Vagina (tissue), 2 donors: ENCODE results near the gene CEACAM1. TPM values are rescaled to one million over a fixed set of nuclear protein-coding genes. Genes with fewer than 3 reads are reported as not detected.
"Not testable (repeated sequence)": the region's sequence is repeated elsewhere in the genome, so short reads cannot be mapped to it uniquely, and the experiment has no call there.

ENCODE experiments used
- DNase-seq, 2 donors: peaks; one replicate each; pipeline ENCODE4 v3.0.0-alpha.2; 2017; ENCODE audit errors: extremely low spot score in 2 of 2
- H3K27ac ChIP-seq: fragments of 200-600 bp; sonication (generic); one replicate; pipeline ENCODE4 v1.5.1; 2019
- H3K27me3 ChIP-seq: fragments of 200-600 bp; sonication (generic); one replicate; pipeline ENCODE4 v1.5.1; 2019
- H3K36me3 ChIP-seq, 2 donors: fragments of 200-600 bp; sonication (generic); one replicate each; pipeline ENCODE4 v1.5.1; 2017 to 2019
- H3K4me1 ChIP-seq: fragments of 200-600 bp; sonication (generic); one replicate; pipeline ENCODE4 v1.5.1; 2019
- H3K4me3 ChIP-seq, 2 donors: fragments of 200-600 bp; sonication (generic); 1 replicate in 1 of 2; 2 replicates in 1 of 2; pipeline ENCODE4 v1.5.1; 2016 to 2019
- H3K9me3 ChIP-seq: fragments of 200-600 bp; sonication (generic); one replicate; pipeline ENCODE4 v1.5.1; 2019
- POLR2A ChIP-seq, 2 donors: fragments of 450-650 bp; IDR thresholded peaks; one replicate each; pipeline ENCODE4 v1.6.1; 2017; ENCODE audit warnings: antibody characterized with exemption in 2 of 2, mild to moderate bottlenecking in 2 of 2, moderate library complexity in 2 of 2
- POLR2AphosphoS5 ChIP-seq, 2 donors: sonication (generic); formaldehyde crosslinking; IDR thresholded peaks; one replicate each; pipeline ENCODE4 v1.9.0; 2017; ENCODE audit warnings: antibody characterized with exemption in 2 of 2, mild to moderate bottlenecking in 2 of 2, low read depth in 1 of 2; ENCODE audit not compliant: insufficient read depth in 1 of 2
- intact Hi-C: fragments of 100-400 bp; cut with DNase I; formaldehyde crosslinking; loops from one replicate; pipeline ENCODE4 v1.15.1; 2023
- total RNA-seq: library from RNA; depleted of rRNA; stranded (reverse); fragments of >200 nt; gene quantifications from one replicate; pipeline ENCODE4 v1.2.3, GENCODE V29; 2016
- TF ChIP-seq, protein P1 (sequence below), 3 experiments: fragments of 450-650 bp in 2 of 3; fragments of 200-600 bp in 1 of 3; sonication (generic) in 1 of 3; IDR thresholded peaks; one replicate each; pipeline ENCODE4 v1.5.1; 2017 to 2019; ENCODE audit warnings: antibody characterized with exemption in 3 of 3, mild to moderate bottlenecking in 2 of 3, moderate library complexity in 2 of 3

Gene CEACAM1
- total RNA-seq, 1 donor from 2014 or later: 24.3 TPM

DNA sequence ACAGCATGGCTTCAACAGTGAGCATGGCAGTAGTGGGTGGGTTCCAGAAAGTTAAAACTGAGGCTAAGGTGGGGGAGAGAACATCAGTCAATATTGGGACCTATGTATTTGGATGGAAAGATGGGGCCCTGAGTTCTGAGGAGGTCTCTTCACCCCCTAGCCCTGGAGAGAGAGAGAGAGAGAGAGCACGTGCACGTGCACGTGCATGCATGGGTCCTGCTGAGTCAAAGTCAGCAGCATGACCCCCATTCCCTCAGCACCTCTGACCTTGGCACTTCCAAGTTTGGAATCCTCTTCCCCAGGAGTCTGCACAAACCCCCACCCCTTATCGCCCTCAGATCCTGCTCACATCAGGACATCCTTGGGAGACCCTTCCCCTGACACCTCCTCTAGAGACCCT lies 32.5 kb upstream of the CEACAM1 start:
- Histone ChIP-seq H3K4me1 (no peaks in the 10 kb centered on the region), H3K27me3 (no peaks in the 10 kb centered on the region), H3K36me3 (no peaks in the 10 kb centered on the region), H3K4me3 (no peak overlapping the region), H3K27ac (no peak overlapping the region), H3K9me3 (no peaks in the 10 kb centered on the region)
- DNase-seq: no peak
- TF ChIP-seq POLR2AphosphoS5 (IDR thresholded peaks at IDR 0.05; ENCODE audit: insufficient read depth in 1 of 2, low read depth in 1 of 2) (no peak), POLR2A (IDR thresholded peaks at IDR 0.05) (no peak)
- TF ChIP-seq, protein P1, sequence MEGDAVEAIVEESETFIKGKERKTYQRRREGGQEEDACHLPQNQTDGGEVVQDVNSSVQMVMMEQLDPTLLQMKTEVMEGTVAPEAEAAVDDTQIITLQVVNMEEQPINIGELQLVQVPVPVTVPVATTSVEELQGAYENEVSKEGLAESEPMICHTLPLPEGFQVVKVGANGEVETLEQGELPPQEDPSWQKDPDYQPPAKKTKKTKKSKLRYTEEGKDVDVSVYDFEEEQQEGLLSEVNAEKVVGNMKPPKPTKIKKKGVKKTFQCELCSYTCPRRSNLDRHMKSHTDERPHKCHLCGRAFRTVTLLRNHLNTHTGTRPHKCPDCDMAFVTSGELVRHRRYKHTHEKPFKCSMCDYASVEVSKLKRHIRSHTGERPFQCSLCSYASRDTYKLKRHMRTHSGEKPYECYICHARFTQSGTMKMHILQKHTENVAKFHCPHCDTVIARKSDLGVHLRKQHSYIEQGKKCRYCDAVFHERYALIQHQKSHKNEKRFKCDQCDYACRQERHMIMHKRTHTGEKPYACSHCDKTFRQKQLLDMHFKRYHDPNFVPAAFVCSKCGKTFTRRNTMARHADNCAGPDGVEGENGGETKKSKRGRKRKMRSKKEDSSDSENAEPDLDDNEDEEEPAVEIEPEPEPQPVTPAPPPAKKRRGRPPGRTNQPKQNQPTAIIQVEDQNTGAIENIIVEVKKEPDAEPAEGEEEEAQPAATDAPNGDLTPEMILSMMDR (IDR thresholded peaks at IDR 0.05): no peak
- intact Hi-C loops: no loop called here

DNA sequence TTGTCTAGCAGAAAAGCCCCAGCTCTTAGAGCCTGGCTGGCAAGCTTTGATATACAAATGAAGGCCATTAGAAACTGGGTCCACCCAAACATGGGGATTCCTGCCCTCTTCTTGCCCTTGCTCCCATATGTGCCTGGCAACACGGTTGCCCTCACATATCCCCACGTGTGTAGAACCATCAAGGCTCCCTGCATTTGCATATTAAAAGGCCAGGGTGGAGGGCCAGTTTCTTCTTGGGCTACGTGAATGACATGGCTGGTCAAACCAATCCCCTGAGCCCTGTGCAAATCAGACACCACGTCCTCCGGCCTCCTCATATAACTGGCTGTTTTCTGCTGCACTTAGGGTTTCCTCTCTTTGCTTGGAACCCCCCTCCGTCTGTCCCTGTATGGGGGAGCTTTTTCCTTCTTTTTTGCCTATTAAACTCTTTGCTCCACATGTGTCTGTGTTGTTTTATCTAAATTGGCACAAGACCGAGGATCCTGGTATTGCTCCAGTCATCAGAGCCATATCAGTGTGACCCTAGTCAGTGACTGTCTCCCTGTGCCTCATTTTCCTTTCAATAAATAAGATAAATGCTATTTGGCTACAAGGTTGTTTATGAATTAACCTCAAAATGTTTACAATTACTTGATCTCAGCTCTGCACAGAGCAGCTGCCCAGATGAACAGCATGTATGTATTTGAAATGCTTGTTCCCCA lies 30.3 kb upstream of the CEACAM1 start:
- no peaks in the 10 kb centered on the region for H3K27me3 ChIP-seq
- TF ChIP-seq POLR2A (IDR thresholded peaks at IDR 0.05) (no peak), POLR2AphosphoS5 (IDR thresholded peaks at IDR 0.05; ENCODE audit: insufficient read depth in 1 of 2, low read depth in 1 of 2) (no peak)
- TF ChIP-seq, protein P1 (IDR thresholded peaks at IDR 0.05): no peak
- H3K9me3 ChIP-seq: no peaks in the 10 kb centered on the region
- no peaks in the 10 kb centered on the region for H3K4me1 ChIP-seq
- intact Hi-C loops: no loop called here
- no peaks in the 10 kb centered on the region for H3K36me3 ChIP-seq
- no peak overlapping the region for H3K4me3 ChIP-seq
- DNase-seq: no peak
- H3K27ac ChIP-seq: no peak overlapping the region

DNA sequence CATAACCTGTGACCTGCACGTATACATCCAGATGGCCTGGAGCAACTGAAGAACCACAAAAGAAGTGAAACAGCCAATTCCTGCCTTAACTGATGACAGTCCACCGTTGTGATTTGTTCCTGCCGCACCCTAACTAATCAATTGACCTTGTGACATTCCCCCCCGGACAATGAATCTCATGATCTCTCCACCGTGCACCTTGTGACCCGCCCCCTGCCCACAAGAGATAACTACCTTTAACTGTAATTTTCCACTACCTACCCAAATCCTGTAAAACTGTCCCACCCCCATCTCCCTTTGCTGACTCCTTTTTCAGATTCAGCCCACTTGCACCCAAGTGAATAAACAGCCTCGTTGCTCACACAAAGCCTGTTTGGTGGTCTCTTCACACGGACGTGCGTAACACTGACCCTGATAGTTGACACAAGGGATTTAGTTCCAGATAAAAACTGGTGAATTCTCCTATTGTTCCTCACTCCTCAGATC lies 29.1 kb upstream of the CEACAM1 start:
- intact Hi-C loops, H3K4me3 ChIP-seq, H3K9me3 ChIP-seq, H3K27me3 ChIP-seq, H3K4me1 ChIP-seq, DNase-seq, H3K36me3 ChIP-seq, H3K27ac ChIP-seq: not testable (repeated sequence)

DNA sequence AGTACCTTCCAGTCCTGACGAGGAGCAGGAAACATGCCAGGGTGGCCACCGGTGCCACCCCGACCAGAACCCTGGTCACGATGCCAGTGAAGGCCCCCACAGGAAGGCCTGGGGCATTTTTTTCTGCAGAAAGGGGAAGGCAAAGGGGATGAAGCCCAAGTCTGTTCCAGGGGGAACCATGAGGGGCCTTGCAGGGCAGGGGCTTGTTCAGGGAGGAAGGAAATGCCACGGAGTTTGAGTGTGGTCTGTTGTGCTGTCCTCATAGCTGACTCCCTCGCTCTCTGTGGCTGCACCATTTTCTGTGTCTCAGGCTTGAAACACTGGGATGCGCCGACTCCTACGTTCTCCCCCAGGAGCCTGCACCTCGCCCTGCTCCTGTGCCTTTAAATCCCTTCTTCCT lies 27.5 kb upstream of the CEACAM1 start:
- TF ChIP-seq POLR2A (IDR thresholded peaks at IDR 0.05) (no peak), POLR2AphosphoS5 (IDR thresholded peaks at IDR 0.05; ENCODE audit: insufficient read depth in 1 of 2, low read depth in 1 of 2) (no peak)
- TF ChIP-seq, protein P1 (IDR thresholded peaks at IDR 0.05): no peak
- Histone ChIP-seq H3K9me3 (no peaks in the 10 kb centered on the region), H3K27ac (no peak overlapping the region), H3K4me1 (no peaks in the 10 kb centered on the region), H3K4me3 (no peak overlapping the region), H3K27me3 (no peaks in the 10 kb centered on the region), H3K36me3 (no peaks in the 10 kb centered on the region)
- DNase-seq: no peak
- intact Hi-C loops: no loop called here

DNA sequence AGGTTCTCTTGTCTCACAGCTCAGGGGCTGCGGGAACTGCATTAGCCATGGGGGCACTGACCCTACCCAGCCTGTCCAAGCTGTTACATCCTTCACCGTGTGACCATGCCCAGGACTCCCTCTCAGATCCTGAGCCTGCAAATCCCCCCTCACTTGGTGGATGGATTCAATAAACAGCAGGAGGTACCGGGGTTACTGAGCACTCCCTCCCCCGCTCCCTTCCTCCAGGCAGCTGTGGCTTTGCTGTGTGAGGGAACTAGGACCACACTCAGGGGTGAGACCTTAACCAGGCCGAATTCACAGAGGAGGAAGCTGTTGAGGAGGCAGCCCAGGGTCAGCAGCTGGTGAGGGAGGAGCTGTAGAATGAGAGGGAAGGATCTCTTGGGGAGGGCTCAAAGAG lies 27.0 kb upstream of the CEACAM1 start:
- H3K4me1 ChIP-seq: no peaks in the 10 kb centered on the region
- DNase-seq: no peak
- H3K4me3 ChIP-seq: no peak overlapping the region
- intact Hi-C loops: no loop called here
- H3K36me3 ChIP-seq: no peaks in the 10 kb centered on the region
- H3K27me3 ChIP-seq: no peaks in the 10 kb centered on the region
- TF ChIP-seq POLR2A (IDR thresholded peaks at IDR 0.05): no peak
- TF ChIP-seq POLR2AphosphoS5 (IDR thresholded peaks at IDR 0.05; ENCODE audit: insufficient read depth in 1 of 2, low read depth in 1 of 2): no peak
- TF ChIP-seq, protein P1 (IDR thresholded peaks at IDR 0.05): no peak
- no peak overlapping the region for H3K27ac ChIP-seq
- H3K9me3 ChIP-seq: no peaks in the 10 kb centered on the region
